Neural progenitor cell (in vitro differentiated cells): ENCODE data around the gene FGD3. TPM values are rescaled to one million over a fixed set of nuclear protein-coding genes. Genes with fewer than 3 reads are reported as not detected.

Source experiments
- DNase-seq: peaks from one replicate; pipeline ENCODE4 v3.0.0-alpha.2; 2016; ENCODE audit warnings: low spot score
- H2AFZ ChIP-seq: fragments of 200-600 bp; sonication (generic); replicated peaks from 2 replicates; pipeline ENCODE4 v1.6.1; 2016; ENCODE audit warnings: antibody characterized with exemption
- H3F3A ChIP-seq: fragments of 200-600 bp; sonication (generic); 2 replicates; pipeline ENCODE4 v1.6.1; 2016; ENCODE audit warnings: antibody characterized with exemption, low read depth
- H3K27ac ChIP-seq: fragments of 200-600 bp; sonication (generic); 2 replicates; pipeline ENCODE4 v1.5.1; 2016; ENCODE audit warnings: mild to moderate bottlenecking
- H3K27me3 ChIP-seq: fragments of 200-600 bp; sonication (generic); 2 replicates; pipeline ENCODE4 v1.6.1; 2016; ENCODE audit warnings: mild to moderate bottlenecking, moderate library complexity
- H3K36me3 ChIP-seq: fragments of 200-600 bp; sonication (generic); 2 replicates; pipeline ENCODE4 v1.5.1; 2016
- H3K4me1 ChIP-seq: fragments of 200-600 bp; sonication (generic); 2 replicates; pipeline ENCODE4 v1.6.1; 2016; ENCODE audit warnings: mixed run types
- H3K4me2 ChIP-seq: fragments of 200-600 bp; sonication (generic); 2 replicates; pipeline ENCODE4 v1.6.1; 2016
- H3K4me3 ChIP-seq: fragments of 200-600 bp; sonication (generic); 2 replicates; pipeline ENCODE4 v1.5.1; 2016
- H3K79me2 ChIP-seq: fragments of 200-600 bp; sonication (generic); 2 replicates; pipeline ENCODE4 v1.6.1; 2016; ENCODE audit warnings: low read depth
- H3K9ac ChIP-seq: fragments of 200-600 bp; sonication (generic); 2 replicates; pipeline ENCODE4 v1.6.1; 2016
- H3K9me3 ChIP-seq: fragments of 200-600 bp; sonication (generic); 2 replicates; pipeline ENCODE4 v1.5.1; 2016; ENCODE audit warnings: low read depth
- H4K20me1 ChIP-seq: fragments of 200-600 bp; sonication (generic); 2 replicates; pipeline ENCODE4 v1.6.1; 2016; ENCODE audit warnings: low read depth
- H3K27ac Mint-ChIP-seq: 3 replicates; pipeline ENCODE4 v1.8.0; 2021; ENCODE audit warnings: mixed read lengths
- H3K27me3 Mint-ChIP-seq: 2 replicates; pipeline ENCODE4 v1.8.0; 2022; ENCODE audit warnings: low read depth, mild to moderate bottlenecking, inconsistent platforms, moderate library complexity, mixed read lengths; ENCODE audit not compliant: insufficient read depth
- H3K36me3 Mint-ChIP-seq: 3 replicates; pipeline ENCODE4 v1.8.0; 2021; ENCODE audit warnings: mixed read lengths
- H3K4me1 Mint-ChIP-seq: 3 replicates; pipeline ENCODE4 v1.8.0; 2021; ENCODE audit warnings: mixed read lengths
- H3K4me3 Mint-ChIP-seq: 3 replicates; pipeline ENCODE4 v1.8.0; 2021; ENCODE audit warnings: mild to moderate bottlenecking, moderate library complexity, mixed read lengths
- H3K9me3 Mint-ChIP-seq: 3 replicates; pipeline ENCODE4 v1.8.0; 2020; ENCODE audit warnings: mixed read lengths
- CTCF ChIP-seq: fragments of 200-600 bp; sonication (generic); IDR thresholded peaks from 2 replicates; pipeline ENCODE4 v1.5.1; 2017; ENCODE audit warnings: antibody characterized with exemption, mild to moderate bottlenecking
- EZH2 ChIP-seq: fragments of 200-600 bp; sonication (generic); IDR thresholded peaks from 2 replicates; pipeline ENCODE4 v1.6.1; 2017; ENCODE audit warnings: antibody characterized with exemption, mild to moderate bottlenecking, moderate library complexity
- EZH2phosphoT487 ChIP-seq: fragments of 200-600 bp; sonication (generic); IDR thresholded peaks from 2 replicates; pipeline ENCODE4 v1.6.1; 2017; ENCODE audit warnings: antibody characterized with exemption
- total RNA-seq: library from RNA; depleted of rRNA; stranded (reverse); fragments of >200 nt; gene quantifications from 2 replicates; pipeline ENCODE4 v1.2.3, GENCODE V29; 2015; ENCODE audit warnings: low replicate concordance

The FGD3 gene
- total RNA-seq, 1 donor from 2014 or later = 0.56 TPM

- H3K9ac ChIP-seq = no peak overlapping the region
- no peak overlapping the region for H3K27ac ChIP-seq
- no peak overlapping the region for H3K4me3 ChIP-seq
- Mint-ChIP-seq H3K27me3 (peaks cover 8% of the 10 kb centered on the region), H3K27ac (no peak overlapping the region), H3K36me3 (no peaks in the 10 kb centered on the region), H3K9me3 (no peaks in the 10 kb centered on the region), H3K4me1 (peaks cover 11% of the 10 kb centered on the region), H3K4me3 (no peak overlapping the region)
- H3K4me2 ChIP-seq = no peak overlapping the region
- no peaks in the 10 kb centered on the region for H3K27me3 ChIP-seq
- H2AFZ ChIP-seq = no peak overlapping the region
- TF ChIP-seq EZH2 = no peak
- no peak for TF ChIP-seq EZH2phosphoT487
- TF ChIP-seq CTCF = no peak
- H3F3A ChIP-seq = no peaks in the 10 kb centered on the region
- H4K20me1 ChIP-seq = no peaks in the 10 kb centered on the region
- DNase-seq = no peak
- H3K9me3 ChIP-seq = no peaks in the 10 kb centered on the region
- H3K36me3 ChIP-seq = no peaks in the 10 kb centered on the region
- H3K79me2 ChIP-seq = no peaks in the 10 kb centered on the region
- H3K4me1 ChIP-seq = no peaks in the 10 kb centered on the region
Measured at GRCh38 chr9:93032545-93032944, 85.2 kb downstream of the FGD3 start.

- H3K27ac ChIP-seq = no peak overlapping the region
- H3K79me2 ChIP-seq = no peaks in the 10 kb centered on the region
- no peak overlapping the region for H3K4me2 ChIP-seq
- H3K36me3 ChIP-seq = no peaks in the 10 kb centered on the region
- no peaks in the 10 kb centered on the region for H3K4me1 ChIP-seq
- peaks cover 11% of the 10 kb centered on the region for H3K4me1 Mint-ChIP-seq
- no peak overlapping the region for H3K9ac ChIP-seq
- no peaks in the 10 kb centered on the region for H3K36me3 Mint-ChIP-seq
- peaks cover 6% of the 10 kb centered on the region for H3K27me3 Mint-ChIP-seq
- TF ChIP-seq EZH2phosphoT487 (no peak), CTCF (no peak), EZH2 (no peak)
- H2AFZ ChIP-seq = no peak overlapping the region
- no peak for DNase-seq
- H3K4me3 ChIP-seq = no peak overlapping the region
- H3K9me3 ChIP-seq = no peaks in the 10 kb centered on the region
- H3K4me3 Mint-ChIP-seq = no peak overlapping the region
- no peak overlapping the region for H3K27ac Mint-ChIP-seq
- H3F3A ChIP-seq = no peaks in the 10 kb centered on the region
- H3K27me3 ChIP-seq = no peaks in the 10 kb centered on the region
- H3K9me3 Mint-ChIP-seq = no peaks in the 10 kb centered on the region
- no peaks in the 10 kb centered on the region for H4K20me1 ChIP-seq
Measured at GRCh38 chr9:93033531-93033930, 86.2 kb downstream of the FGD3 start.

GRCh38 chr9:93035106-93035660 lies 87.9 kb downstream of the FGD3 start:
- no peaks in the 10 kb centered on the region for H3K79me2 ChIP-seq
- Mint-ChIP-seq H3K4me3 (no peak overlapping the region), H3K4me1 (peaks cover 11% of the 10 kb centered on the region), H3K9me3 (no peaks in the 10 kb centered on the region), H3K36me3 (no peaks in the 10 kb centered on the region), H3K27ac (no peak overlapping the region), H3K27me3 (peaks cover 5% of the 10 kb centered on the region)
- H3K4me1 ChIP-seq = no peaks in the 10 kb centered on the region
- no peak overlapping the region for H3K27ac ChIP-seq
- no peaks in the 10 kb centered on the region for H3K36me3 ChIP-seq
- H3K9me3 ChIP-seq = no peaks in the 10 kb centered on the region
- no peak overlapping the region for H2AFZ ChIP-seq
- no peak for DNase-seq
- no peaks in the 10 kb centered on the region for H3K27me3 ChIP-seq
- H3K4me3 ChIP-seq = no peak overlapping the region
- H4K20me1 ChIP-seq = no peaks in the 10 kb centered on the region
- H3F3A ChIP-seq = no peaks in the 10 kb centered on the region
- no peak for TF ChIP-seq EZH2phosphoT487
- TF ChIP-seq EZH2 = no peak
- no peak for TF ChIP-seq CTCF
- H3K9ac ChIP-seq = no peak overlapping the region
- H3K4me2 ChIP-seq = no peak overlapping the region
